ENCODE measurements around the gene WDR27.
"Not testable (repeated sequence)": the region's sequence is repeated elsewhere in the genome, so short reads cannot be mapped to it uniquely, and the experiment has no call there.

The WDR27 gene

DNA sequence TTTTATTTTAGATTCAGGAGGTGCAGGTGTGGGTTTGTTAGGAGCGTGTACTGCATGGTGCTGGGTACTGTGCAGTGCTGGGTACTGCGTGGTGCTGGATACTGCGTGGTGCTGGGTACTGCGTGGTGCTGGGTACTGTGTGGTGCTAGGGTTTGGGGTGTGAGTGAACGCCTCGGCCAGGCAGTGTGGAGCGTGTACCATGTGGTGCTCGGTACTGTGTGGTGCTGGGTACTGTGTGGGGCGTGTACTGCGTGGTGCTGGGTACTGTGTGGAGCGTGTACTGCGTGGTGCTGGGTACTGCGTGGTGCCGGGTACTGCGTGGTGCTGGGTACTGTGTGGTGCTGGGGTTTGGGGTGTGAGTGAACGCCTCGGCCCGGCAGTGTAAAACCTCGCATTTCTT lies 62.9 kb downstream of the WDR27 start:
- no peak for DNase-seq

- DNase-seq = no peak
Measured at GRCh38 chr6:169638388-169638787, 63.4 kb downstream of the WDR27 start.

- no peak for DNase-seq
Measured at GRCh38 chr6:169635345-169635744, 66.5 kb downstream of the WDR27 start.

- no peak for DNase-seq
Measured at GRCh38 chr6:169632841-169633240, 69.0 kb downstream of the WDR27 start.

DNA sequence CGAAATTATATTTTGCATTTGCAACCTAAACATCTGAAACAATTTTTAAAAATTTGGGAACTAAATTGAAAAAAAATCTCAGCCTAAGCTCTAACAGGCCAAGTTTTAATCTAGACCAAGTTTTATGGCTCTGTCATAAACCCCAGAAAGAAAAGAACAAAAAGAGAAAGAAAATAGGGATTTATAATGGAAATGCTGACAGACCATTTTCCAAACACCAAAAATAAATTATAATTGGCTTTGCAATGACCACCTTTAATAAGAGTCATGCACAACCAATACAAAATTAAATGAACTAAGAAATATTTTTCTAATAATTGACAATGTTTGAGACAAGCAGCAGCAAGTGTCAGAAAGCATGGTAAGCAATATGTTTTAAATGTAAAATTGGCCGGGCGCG lies 72.6 kb downstream of the WDR27 start:
- no peak for DNase-seq

- no peak for DNase-seq
Measured at GRCh38 chr6:169627736-169628607, 73.9 kb downstream of the WDR27 start.

GRCh38 chr6:169626649-169627048 lies 75.2 kb downstream of the WDR27 start:
- no peak for DNase-seq

- DNase-seq = no peak
Measured at GRCh38 chr6:169626169-169626568, 75.7 kb downstream of the WDR27 start.

- no peak for DNase-seq
Measured at GRCh38 chr6:169625376-169625775, 76.5 kb downstream of the WDR27 start.

- DNase-seq = no peak
Measured at GRCh38 chr6:169624785-169625184, 77.0 kb downstream of the WDR27 start.

DNA sequence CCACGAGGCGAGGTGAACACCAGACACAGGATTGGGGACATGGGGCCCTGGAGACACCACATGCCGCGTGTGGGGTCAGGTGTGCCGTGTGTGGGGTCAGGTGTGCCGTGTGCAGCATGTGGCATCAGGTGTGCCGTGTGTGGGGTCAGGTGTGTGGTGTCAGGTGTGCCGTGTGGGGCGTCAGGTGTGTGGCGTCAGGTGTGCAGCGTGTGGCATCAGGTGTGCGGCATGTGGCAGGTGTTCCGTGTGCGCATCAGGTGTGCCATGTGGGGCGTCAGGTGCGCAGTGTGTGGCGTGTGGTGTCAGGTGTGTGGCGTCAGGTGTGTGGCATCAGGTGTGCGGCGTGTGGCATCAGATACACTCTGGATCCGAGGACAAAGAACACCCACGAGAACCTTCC lies 77.9 kb downstream of the WDR27 start:
- DNase-seq = no peak

GRCh38 chr6:169623343-169623742 lies 78.5 kb downstream of the WDR27 start:
- DNase-seq = no peak

DNA sequence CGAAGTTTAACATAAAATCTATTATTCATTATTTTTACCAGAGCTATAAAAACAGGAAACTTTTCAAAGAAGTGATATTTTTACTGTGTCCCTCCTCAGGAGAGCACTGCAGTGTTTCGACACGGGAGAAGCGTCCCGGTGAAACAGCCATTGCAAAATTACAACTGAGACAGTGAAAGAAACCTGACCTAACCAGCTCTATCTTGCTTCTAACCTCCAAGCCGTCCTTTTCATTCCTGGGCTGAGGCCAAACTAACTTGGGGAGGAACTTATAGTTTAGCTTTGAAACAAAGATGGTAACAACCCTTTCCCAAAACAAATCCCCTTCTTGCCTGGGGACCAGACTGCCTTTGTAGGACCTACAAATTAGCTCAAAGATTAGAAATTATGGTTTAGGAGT lies 79.2 kb downstream of the WDR27 start:
- no peak for DNase-seq

- DNase-seq = no peak
Measured at GRCh38 chr6:169621311-169621710, 80.5 kb downstream of the WDR27 start.

GRCh38 chr6:169620171-169621130 lies 81.4 kb downstream of the WDR27 start:
- DNase-seq = no peak

- no peak for DNase-seq
Measured at GRCh38 chr6:169619650-169620049, 82.2 kb downstream of the WDR27 start.

DNA sequence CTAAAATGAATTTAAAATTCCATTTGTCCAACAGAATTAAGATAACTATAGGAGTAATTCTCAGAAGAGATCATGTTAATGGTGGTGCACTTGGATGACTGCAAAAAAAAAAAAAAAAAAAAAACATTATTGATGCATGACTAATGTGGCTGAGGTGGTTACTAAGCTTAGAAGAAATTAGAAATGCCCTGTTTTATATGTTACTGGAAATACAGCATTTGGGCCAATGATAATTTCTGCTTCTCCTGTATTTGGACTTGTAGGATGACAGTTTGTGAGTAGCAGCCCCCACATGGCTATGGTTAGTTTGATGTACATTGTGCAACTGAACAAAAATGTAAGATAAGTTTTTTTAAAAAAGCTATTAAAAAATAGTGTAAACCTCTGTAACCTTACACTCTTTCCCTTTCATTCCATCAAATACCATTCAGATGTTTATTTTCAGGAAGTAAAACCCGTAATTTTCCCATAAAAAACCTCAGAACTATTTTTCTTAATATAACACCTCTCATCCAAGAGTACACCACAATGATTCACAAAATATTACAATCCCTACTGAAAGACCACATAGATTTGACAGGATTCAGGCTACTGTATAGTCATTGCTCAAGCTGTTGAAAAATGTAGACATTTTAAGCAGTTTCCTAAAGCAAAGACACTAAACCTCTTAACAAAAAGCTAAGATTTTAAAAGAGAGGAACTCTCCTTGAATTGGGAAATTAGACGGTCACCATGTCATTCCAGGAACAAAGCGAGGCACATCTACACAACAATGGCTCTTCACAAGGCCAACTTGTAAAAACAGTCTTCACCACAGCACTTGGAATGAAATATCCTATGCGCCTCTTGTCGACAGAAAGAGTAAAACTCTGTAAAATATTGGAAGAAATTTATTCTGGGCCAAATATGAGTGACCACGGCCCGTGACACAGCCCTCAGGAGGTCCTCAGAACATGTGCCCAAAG lies 83.0 kb downstream of the WDR27 start:
- no peak for DNase-seq

DNA sequence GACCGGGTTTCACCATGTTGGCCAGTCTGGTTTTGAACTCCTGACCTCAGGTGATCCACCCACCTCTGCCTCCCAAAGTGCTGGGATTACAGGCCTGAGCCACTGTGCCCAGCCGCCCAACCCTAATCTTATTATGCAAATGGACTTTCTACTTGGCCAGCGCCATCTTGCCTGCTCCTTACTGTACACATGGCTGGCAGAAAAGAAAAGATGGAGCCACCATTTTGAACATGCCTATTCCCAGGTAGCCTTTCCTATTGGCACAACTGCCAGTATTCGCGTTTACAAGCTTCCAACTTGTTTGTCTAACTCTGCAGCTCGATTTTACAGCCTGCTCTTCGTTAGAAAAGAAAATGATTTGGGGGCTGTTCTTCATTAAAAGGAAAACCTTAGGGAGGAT lies 84.3 kb downstream of the WDR27 start:
- DNase-seq = no peak

DNA sequence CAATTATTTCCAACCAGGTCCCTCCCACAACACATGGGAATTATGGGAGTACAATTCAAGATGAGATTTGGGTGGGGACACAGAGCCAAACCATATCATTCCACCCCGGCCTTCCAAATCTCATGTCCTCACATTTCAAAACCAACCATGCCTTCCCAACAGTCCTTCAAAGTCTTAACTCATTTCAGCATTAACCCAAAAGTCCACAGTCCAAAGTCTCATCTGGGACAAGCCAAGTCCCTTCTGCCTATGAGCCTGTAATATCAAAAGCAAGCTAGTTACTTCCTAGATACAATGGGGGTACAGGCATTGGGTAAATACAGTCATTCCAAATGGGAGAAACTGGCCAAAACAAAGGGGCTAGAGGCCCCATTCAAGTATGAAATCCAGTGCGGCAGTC lies 93.2 kb downstream of the WDR27 start:
- not testable (repeated sequence) for DNase-seq

DNA sequence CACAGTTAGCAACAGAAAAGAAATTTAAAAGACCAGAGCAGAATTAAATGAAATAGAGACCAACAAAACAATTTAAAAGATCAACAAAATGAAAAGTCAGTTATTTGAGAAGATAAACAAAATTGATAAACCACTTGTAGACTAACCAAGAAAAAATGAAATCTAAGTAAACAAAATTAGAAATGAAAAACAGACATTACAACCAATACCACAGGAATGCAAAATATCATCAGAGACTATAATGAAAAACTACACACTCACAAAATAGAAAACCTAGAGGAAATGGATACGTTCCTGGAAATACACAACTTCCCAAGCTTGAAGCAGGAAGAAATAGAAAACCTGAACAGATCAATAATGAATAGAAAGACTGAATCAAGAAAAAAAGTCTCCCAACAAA lies 97.8 kb downstream of the WDR27 start:
- DNase-seq = no peak

- DNase-seq = not testable (repeated sequence)
Measured at GRCh38 chr6:169601129-169601528, 100.7 kb downstream of the WDR27 start.

GRCh38 chr6:169592558-169592957 lies 109.3 kb downstream of the WDR27 start:
- no peak for DNase-seq

GRCh38 chr6:169591616-169592015 lies 110.2 kb downstream of the WDR27 start:
- no peak for DNase-seq
